Loucy (cell line): ENCODE results near the gene SEMA3A.

ENCODE experiments used
- H2AFZ ChIP-seq: fragments of 200-600 bp; sonication (generic); 2 replicates; pipeline ENCODE4 v1.6.0; 2016; ENCODE audit warnings: antibody characterized with exemption, mild to moderate bottlenecking, low read length, moderate library complexity
- H3F3A ChIP-seq: fragments of 200-600 bp; 2 replicates; pipeline ENCODE4 v1.6.0; 2016; ENCODE audit warnings: antibody characterized with exemption, low read depth, mild to moderate bottlenecking
- H3K27me3 ChIP-seq: fragments of 200-600 bp; sonication (generic); 2 replicates; pipeline ENCODE4 v1.6.1; 2014; ENCODE audit warnings: low read length, mild to moderate bottlenecking; ENCODE audit not compliant: insufficient read depth, poor library complexity, severe bottlenecking
- H3K36me3 ChIP-seq: fragments of 200-600 bp; sonication (generic); 2 replicates; pipeline ENCODE4 v1.6.1; 2016; ENCODE audit warnings: low read length; ENCODE audit not compliant: insufficient read depth
- H3K4me1 ChIP-seq: fragments of 200-600 bp; sonication (generic); 2 replicates; pipeline ENCODE4 v1.5.1; 2014; ENCODE audit warnings: low read length, mild to moderate bottlenecking; ENCODE audit not compliant: insufficient read depth, poor library complexity, severe bottlenecking
- H3K4me2 ChIP-seq: fragments of 200-600 bp; sonication (generic); 2 replicates; pipeline ENCODE4 v1.6.0; 2014; ENCODE audit warnings: antibody characterized with exemption, low read length, low read depth, mild to moderate bottlenecking; ENCODE audit not compliant: poor library complexity, severe bottlenecking
- H3K4me3 ChIP-seq: fragments of 200-600 bp; sonication (generic); 2 replicates; pipeline ENCODE4 v1.5.1; 2014; ENCODE audit warnings: low read length, mild to moderate bottlenecking, mixed read lengths; ENCODE audit not compliant: poor library complexity, severe bottlenecking
- H3K79me2 ChIP-seq: fragments of 200-600 bp; sonication (generic); 2 replicates; pipeline ENCODE4 v1.6.1; 2014; ENCODE audit warnings: low read length; ENCODE audit not compliant: insufficient read depth
- H3K9ac ChIP-seq: fragments of 200-600 bp; sonication (generic); 2 replicates; pipeline ENCODE4 v1.6.0; 2014; ENCODE audit warnings: mild to moderate bottlenecking, low read depth, low read length, moderate library complexity; ENCODE audit not compliant: poor library complexity, severe bottlenecking
- H3K9me2 ChIP-seq: fragments of 200-600 bp; sonication (generic); replicated peaks from 2 replicates; pipeline ENCODE4 v1.6.1; 2016; ENCODE audit warnings: low read depth, low read length, mixed read lengths
- H3K9me3 ChIP-seq: fragments of 200-600 bp; sonication (generic); 2 replicates; pipeline ENCODE4 v1.6.1; 2014; ENCODE audit warnings: mild to moderate bottlenecking, antibody characterized with exemption, low read length, low read depth; ENCODE audit not compliant: insufficient read depth
- H4K20me1 ChIP-seq: fragments of 200-600 bp; sonication (generic); 2 replicates; pipeline ENCODE4 v1.6.0; 2014; ENCODE audit warnings: antibody characterized with exemption, low read length, mild to moderate bottlenecking; ENCODE audit not compliant: insufficient read depth, poor library complexity, severe bottlenecking
- EZH2phosphoT487 ChIP-seq: fragments of 200-600 bp; IDR thresholded peaks from 2 replicates; pipeline ENCODE4 v1.6.1; 2018; ENCODE audit warnings: antibody characterized with exemption, mild to moderate bottlenecking, moderate library complexity, borderline replicate concordance
- TF ChIP-seq, protein P1 (sequence below): fragments of 200-600 bp; sonication (generic); conservative IDR thresholded peaks from 2 replicates; pipeline ENCODE4 v1.5.1; 2014; ENCODE audit warnings: mild to moderate bottlenecking, antibody characterized with exemption, low read length

Gene SEMA3A

DNA sequence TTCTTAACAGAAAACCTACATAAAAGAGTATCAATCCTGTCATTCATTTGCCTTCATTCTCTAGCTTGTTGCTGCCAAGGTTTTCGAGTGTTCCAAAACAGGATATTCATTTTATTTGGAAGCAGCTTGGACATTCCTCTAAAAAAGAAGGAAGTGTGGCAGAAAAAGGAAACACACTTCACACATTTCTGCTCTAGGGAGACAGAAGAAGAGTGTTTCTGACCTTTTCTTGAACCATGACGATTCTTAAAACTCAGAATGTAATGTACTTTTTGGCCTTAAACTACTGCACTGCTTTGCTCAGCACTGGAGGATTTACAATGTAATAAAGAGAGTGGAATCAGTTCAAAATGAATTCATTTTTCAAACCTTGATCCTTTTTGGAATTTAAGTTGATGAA, 81.3 kb downstream of the SEMA3A start:
- Histone ChIP-seq H3K9ac (no peak overlapping the region), H4K20me1 (no peaks in the 10 kb centered on the region), H3K4me1 (no peaks in the 10 kb centered on the region), H3K4me3 (no peak overlapping the region), H3K36me3 (no peaks in the 10 kb centered on the region), H3K9me2 (no peaks in the 10 kb centered on the region), H3K27me3 (no peaks in the 10 kb centered on the region), H3K9me3 (no peaks in the 10 kb centered on the region), H3K79me2 (no peaks in the 10 kb centered on the region), H3K4me2 (no peak overlapping the region), H3F3A (no peaks in the 10 kb centered on the region), H2AFZ (peak overlapping the region; percentile 62; the same call in 1 of the 2 replicates)
- no peak for TF ChIP-seq EZH2phosphoT487
- TF ChIP-seq, protein P1, sequence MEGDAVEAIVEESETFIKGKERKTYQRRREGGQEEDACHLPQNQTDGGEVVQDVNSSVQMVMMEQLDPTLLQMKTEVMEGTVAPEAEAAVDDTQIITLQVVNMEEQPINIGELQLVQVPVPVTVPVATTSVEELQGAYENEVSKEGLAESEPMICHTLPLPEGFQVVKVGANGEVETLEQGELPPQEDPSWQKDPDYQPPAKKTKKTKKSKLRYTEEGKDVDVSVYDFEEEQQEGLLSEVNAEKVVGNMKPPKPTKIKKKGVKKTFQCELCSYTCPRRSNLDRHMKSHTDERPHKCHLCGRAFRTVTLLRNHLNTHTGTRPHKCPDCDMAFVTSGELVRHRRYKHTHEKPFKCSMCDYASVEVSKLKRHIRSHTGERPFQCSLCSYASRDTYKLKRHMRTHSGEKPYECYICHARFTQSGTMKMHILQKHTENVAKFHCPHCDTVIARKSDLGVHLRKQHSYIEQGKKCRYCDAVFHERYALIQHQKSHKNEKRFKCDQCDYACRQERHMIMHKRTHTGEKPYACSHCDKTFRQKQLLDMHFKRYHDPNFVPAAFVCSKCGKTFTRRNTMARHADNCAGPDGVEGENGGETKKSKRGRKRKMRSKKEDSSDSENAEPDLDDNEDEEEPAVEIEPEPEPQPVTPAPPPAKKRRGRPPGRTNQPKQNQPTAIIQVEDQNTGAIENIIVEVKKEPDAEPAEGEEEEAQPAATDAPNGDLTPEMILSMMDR = no peak

DNA sequence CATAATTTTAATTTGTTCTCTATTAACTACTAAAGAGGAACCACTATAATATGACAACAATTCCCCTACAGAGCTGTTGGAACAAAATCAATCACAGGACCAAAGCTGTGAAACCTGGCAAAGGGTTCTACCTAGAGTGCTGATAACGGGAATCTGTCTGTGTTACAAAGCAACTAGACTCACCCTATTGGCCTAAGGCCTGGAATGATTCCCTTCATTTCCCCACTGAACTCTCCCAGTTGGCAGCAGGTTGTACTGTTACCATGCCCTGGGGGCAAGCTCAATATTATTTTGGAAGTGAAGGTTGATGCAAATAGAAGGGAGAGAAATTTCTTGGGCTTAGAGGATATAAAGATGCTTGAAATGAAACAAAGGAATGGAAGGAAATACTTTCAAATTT, 81.8 kb downstream of the SEMA3A start:
- Histone ChIP-seq H3F3A (no peaks in the 10 kb centered on the region), H3K9ac (no peak overlapping the region), H3K9me2 (no peaks in the 10 kb centered on the region), H3K4me1 (no peaks in the 10 kb centered on the region), H3K27me3 (no peaks in the 10 kb centered on the region), H3K9me3 (no peaks in the 10 kb centered on the region), H3K4me3 (no peak overlapping the region), H2AFZ (peak overlapping the region; percentile 62), H4K20me1 (no peaks in the 10 kb centered on the region), H3K36me3 (no peaks in the 10 kb centered on the region), H3K79me2 (no peaks in the 10 kb centered on the region), H3K4me2 (no peak overlapping the region)
- TF ChIP-seq, protein P1 = no peak
- no peak for TF ChIP-seq EZH2phosphoT487

DNA sequence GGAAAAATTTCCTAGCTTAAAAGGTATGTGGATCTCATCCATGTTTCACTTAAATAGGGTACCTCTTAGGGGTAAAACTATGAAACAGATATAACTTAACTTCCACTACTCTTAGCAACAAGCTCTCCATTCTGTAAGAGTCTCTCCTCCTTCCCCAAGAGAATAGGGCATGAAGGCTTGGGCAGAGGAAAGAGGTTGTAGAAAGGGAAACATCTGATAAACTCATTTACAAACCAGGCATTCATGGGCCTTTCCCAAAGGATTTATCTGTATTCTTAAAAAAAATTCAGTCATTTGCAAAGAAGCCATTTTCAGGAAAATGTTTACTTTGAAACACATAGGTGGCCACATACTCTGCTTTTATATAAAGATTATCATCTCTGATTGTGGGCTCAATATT, 82.7 kb downstream of the SEMA3A start:
- no peaks in the 10 kb centered on the region for H3K79me2 ChIP-seq
- H4K20me1 ChIP-seq = no peaks in the 10 kb centered on the region
- H2AFZ ChIP-seq = peak overlapping the region; percentile 54; the same call in 1 of the 2 replicates
- no peaks in the 10 kb centered on the region for H3K4me1 ChIP-seq
- H3K27me3 ChIP-seq = no peaks in the 10 kb centered on the region
- no peak overlapping the region for H3K4me2 ChIP-seq
- H3K4me3 ChIP-seq = no peak overlapping the region
- H3K9ac ChIP-seq = no peak overlapping the region
- TF ChIP-seq, protein P1 = no peak
- no peak for TF ChIP-seq EZH2phosphoT487
- no peaks in the 10 kb centered on the region for H3K9me2 ChIP-seq
- H3F3A ChIP-seq = no peaks in the 10 kb centered on the region
- no peaks in the 10 kb centered on the region for H3K36me3 ChIP-seq
- H3K9me3 ChIP-seq = no peaks in the 10 kb centered on the region
